ENCODE results near the gene CBX5. TPM values are rescaled to one million over a fixed set of nuclear protein-coding genes. Genes with fewer than 3 reads are reported as not detected.
"Not testable (repeated sequence)": the region's sequence is repeated elsewhere in the genome, so short reads cannot be mapped to it uniquely, and the experiment has no call there.

The CBX5 gene
- total and polyA plus RNA-seq, 2 donors: 8.9 to 83.2 TPM

DNA sequence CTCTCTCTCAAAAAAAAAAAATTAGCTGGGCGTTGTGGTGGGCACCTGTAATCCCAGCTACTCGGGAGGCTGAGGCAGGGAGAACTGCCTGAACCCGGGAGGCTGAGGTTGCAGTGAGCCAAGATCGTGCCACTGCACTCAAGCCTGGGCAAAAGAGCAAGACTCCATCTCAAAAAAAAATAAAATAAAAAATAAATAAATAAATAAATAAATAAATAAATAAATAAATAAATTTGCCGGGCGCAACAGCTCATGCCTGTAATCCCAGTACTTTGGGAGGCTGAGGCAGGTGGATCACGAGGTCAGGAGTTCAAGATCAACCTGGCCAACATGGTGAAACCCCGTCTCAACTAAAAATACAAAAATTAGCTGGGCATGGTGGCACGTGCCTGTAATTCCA, 94.6 kb downstream of the CBX5 start:
- H3K36me3 ChIP-seq (ENCODE audit: insufficient read depth); DNase-seq (ENCODE audit: extremely low spot score); H3K4me3 ChIP-seq (ENCODE audit: low read depth, low read length); H3K27ac ChIP-seq (ENCODE audit: low read depth); H3K4me1 ChIP-seq (ENCODE audit: insufficient read depth): not testable (repeated sequence)
- WGBS: 91% methylated on average over 9 of the region's 9 CpGs

DNA sequence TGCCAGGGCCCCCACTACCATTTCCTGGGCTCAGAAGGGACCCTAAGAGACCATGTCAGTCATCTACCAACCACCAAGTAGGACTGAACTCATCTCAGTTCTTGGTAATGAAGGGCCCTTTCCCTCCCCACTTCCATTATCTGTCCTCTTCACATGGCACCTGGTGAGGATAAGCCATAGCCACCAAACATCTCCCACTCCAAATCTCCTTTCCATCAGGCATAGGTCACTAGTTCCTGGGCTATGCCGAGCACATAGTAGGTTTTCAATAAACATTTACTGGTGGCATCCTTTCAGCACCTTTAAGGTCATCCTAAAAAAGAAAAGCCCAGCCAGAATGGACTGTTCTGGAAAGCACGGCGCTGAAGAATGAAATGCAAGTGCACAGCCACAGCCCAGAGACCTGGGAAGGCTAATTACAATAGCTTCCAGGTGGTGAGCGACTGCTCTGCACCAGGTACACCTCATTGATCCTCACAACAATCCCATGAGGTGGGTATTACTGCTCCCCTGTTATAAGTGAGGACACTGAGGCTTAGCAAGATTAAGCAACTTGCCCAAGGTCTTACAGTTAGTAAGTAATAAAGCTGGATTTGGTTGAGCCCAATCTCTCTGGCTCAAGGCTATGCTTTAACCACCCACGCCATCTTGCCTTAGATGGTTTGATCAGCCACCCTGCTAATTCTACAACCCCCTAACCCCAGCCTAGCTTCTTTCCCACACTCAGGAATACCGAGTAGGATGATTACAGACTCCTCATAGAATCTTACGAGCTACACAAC, 95.7 kb downstream of the CBX5 start:
- H3K4me1 ChIP-seq (ENCODE audit: insufficient read depth): no peaks in the 10 kb centered on the region
- no peak overlapping the region for H3K27ac ChIP-seq (ENCODE audit: low read depth)
- H3K36me3 ChIP-seq (ENCODE audit: insufficient read depth): no peaks in the 10 kb centered on the region
- no peak overlapping the region for H3K4me3 ChIP-seq (ENCODE audit: low read depth, low read length)
- no peak for DNase-seq (ENCODE audit: extremely low spot score)
- WGBS: 88% methylated on average over 7 of the region's 7 CpGs

DNA sequence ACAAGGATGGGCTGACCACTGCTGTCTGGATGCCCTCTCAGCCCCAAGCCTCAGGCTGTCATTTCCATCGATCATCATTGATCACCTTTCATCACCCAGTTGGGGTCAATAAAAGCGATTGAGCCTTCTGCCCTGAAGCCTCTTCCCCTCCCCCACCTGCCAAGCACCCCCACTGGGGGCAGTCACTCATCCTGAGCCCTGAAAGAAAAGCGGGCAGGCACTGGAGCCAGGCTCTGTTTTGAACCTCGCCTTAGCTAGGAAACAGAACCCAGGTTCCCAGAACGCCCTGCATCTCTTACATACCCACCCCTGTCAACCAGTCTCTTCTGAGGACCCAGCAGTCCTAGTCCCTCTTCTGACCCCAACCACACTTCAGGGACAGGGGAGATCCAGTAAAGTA, 96.9 kb downstream of the CBX5 start:
- 76% methylated on average over 5 of the region's 5 CpGs for WGBS
- no peak for DNase-seq (ENCODE audit: extremely low spot score)
- Histone ChIP-seq H3K4me3 (ENCODE audit: low read depth, low read length) (no peak overlapping the region), H3K4me1 (ENCODE audit: insufficient read depth) (no peaks in the 10 kb centered on the region), H3K36me3 (ENCODE audit: insufficient read depth) (no peaks in the 10 kb centered on the region), H3K27ac (ENCODE audit: low read depth) (no peak overlapping the region)

DNA sequence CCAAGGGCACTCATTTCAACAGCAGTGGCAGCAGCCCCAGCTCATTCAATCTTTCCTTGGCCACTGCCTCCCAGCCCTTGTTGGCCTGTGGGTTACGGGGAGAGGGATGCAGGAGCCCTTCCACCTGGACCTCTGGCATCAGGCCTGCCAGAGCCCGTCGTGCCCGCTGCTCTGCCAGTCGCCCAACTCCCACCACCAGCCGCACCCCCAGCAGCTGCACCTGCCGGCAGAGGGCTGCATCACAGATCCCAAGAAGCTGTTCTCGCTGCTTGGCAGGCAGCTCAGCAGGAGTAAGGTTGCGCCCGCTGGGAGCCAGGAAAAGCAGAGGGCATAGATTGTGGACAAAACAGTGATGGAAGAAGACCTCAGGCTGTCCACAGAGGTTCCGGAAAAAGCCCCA, 97.8 kb downstream of the CBX5 start:
- DNase-seq (ENCODE audit: extremely low spot score): no peak
- Histone ChIP-seq H3K4me1 (ENCODE audit: insufficient read depth) (no peaks in the 10 kb centered on the region), H3K27ac (ENCODE audit: low read depth) (no peak overlapping the region), H3K4me3 (ENCODE audit: low read depth, low read length) (no peak overlapping the region), H3K36me3 (ENCODE audit: insufficient read depth) (no peaks in the 10 kb centered on the region)
- WGBS: 95% methylated on average over 11 of the region's 11 CpGs

Small RNA genes within 50 kb of the gene (small RNA-seq; reads per million reads assigned to genes)
- gene RN7SL390P (not detected), gene RNU6-950P (not detected)

Other genes with a start within 250 kb of the CBX5 start
- 0.42 TPM for gene HOXC5, start 247.1 kb downstream of the CBX5 start, total RNA-seq
- gene HOXC5, start 247.1 kb downstream of the CBX5 start, polyA plus RNA-seq: 0.11 TPM
- gene HOXC4, start 226.3 kb downstream of the CBX5 start, total RNA-seq: 1.6 TPM
- 0.58 TPM for gene HOXC4, start 226.3 kb downstream of the CBX5 start, polyA plus RNA-seq
- 23.8 TPM for gene SMUG1, start 91.1 kb downstream of the CBX5 start, total RNA-seq
- gene SMUG1, start 91.1 kb downstream of the CBX5 start, polyA plus RNA-seq: 21.4 TPM
- 375 TPM for gene HNRNPA1, start 604 bp upstream of the CBX5 start, total RNA-seq
- gene HNRNPA1, start 604 bp upstream of the CBX5 start, polyA plus RNA-seq: 1,101 TPM
- 0.63 TPM for gene NFE2, start 20.9 kb upstream of the CBX5 start, total RNA-seq
- gene NFE2, start 20.9 kb upstream of the CBX5 start, polyA plus RNA-seq: 0.34 TPM
- gene COPZ1, start 45.0 kb upstream of the CBX5 start, total RNA-seq: 113 TPM
- 86.3 TPM for gene COPZ1, start 45.0 kb upstream of the CBX5 start, polyA plus RNA-seq
- 0.26 TPM for gene GPR84, start 84.4 kb upstream of the CBX5 start, total RNA-seq
- gene GPR84, start 84.4 kb upstream of the CBX5 start, polyA plus RNA-seq: 0.96 TPM
- gene ZNF385A, start 104.6 kb upstream of the CBX5 start, total RNA-seq: 5.0 TPM
- gene ZNF385A, start 104.6 kb upstream of the CBX5 start, polyA plus RNA-seq: 26.3 TPM
- gene ITGA5, start 139.1 kb upstream of the CBX5 start, total RNA-seq: 139 TPM
- 702 TPM for gene ITGA5, start 139.1 kb upstream of the CBX5 start, polyA plus RNA-seq
- gene GTSF1, start 193.5 kb upstream of the CBX5 start, total RNA-seq: not detected
- 0.30 TPM for gene GTSF1, start 193.5 kb upstream of the CBX5 start, polyA plus RNA-seq
- 31.2 TPM for gene NCKAP1L, start 217.6 kb upstream of the CBX5 start, total RNA-seq
- gene NCKAP1L, start 217.6 kb upstream of the CBX5 start, polyA plus RNA-seq: 45.5 TPM

Measured in urinary bladder (tissue), 4 donors.